HG03135 (cell line): ENCODE results near the gene UBE2U.

Source experiments
- ATAC-seq: cut with Tn5 transposase; IDR thresholded peaks from one replicate; pipeline ENCODE4 v1.9.1; 2021; ENCODE audit warnings: mild to moderate bottlenecking, moderate library complexity; ENCODE audit not compliant: unreplicated experiment

UBE2U gene

GRCh38 chr1:64290420-64290819 is 87.0 kb downstream of the UBE2U start:
- ATAC-seq = no peak

- no peak for ATAC-seq
These were observed 88.5 kb downstream of the UBE2U start for GRCh38 chr1:64291931-64292330.

GRCh38 chr1:64292399-64292798 is 89.0 kb downstream of the UBE2U start:
- no peak for ATAC-seq

- no peak for ATAC-seq
These were observed 90.4 kb downstream of the UBE2U start for GRCh38 chr1:64293820-64294219.

GRCh38 chr1:64295136-64295535 is 91.7 kb downstream of the UBE2U start:
- ATAC-seq = no peak

GRCh38 chr1:64295561-64295960 is 92.1 kb downstream of the UBE2U start:
- ATAC-seq = no peak

GRCh38 chr1:64296459-64296858 is 93.0 kb downstream of the UBE2U start:
- ATAC-seq = no peak

- ATAC-seq = no peak
These were observed 98.8 kb downstream of the UBE2U start for GRCh38 chr1:64302194-64302593.

GRCh38 chr1:64302971-64303370 is 99.5 kb downstream of the UBE2U start:
- ATAC-seq = no peak

- no peak for ATAC-seq
These were observed 101.4 kb downstream of the UBE2U start for GRCh38 chr1:64304823-64305222.

- no peak for ATAC-seq
These were observed 105.4 kb downstream of the UBE2U start for GRCh38 chr1:64308866-64309265.

- ATAC-seq = no peak
These were observed 106.0 kb downstream of the UBE2U start for GRCh38 chr1:64309431-64309831.

GRCh38 chr1:64310760-64311159 is 107.3 kb downstream of the UBE2U start:
- no peak for ATAC-seq

- ATAC-seq = no peak
These were observed 109.0 kb downstream of the UBE2U start for GRCh38 chr1:64312431-64312830.

- ATAC-seq = no peak
These were observed 112.0 kb downstream of the UBE2U start for GRCh38 chr1:64315402-64315801.
